Fibroblast of the aortic adventitia (primary cell): ENCODE measurements around the gene PTPN5. TPM values are rescaled to one million over a fixed set of nuclear protein-coding genes. Genes with fewer than 3 reads are reported as not detected.

Experiments
- DNase-seq: peaks from one replicate; pipeline ENCODE4 v3.0.0-alpha.2; 2010; ENCODE audit warnings: low read depth
- H3K4me3 ChIP-seq: 2 replicates; pipeline ENCODE4 v1.5.1; 2011; ENCODE audit warnings: low read depth, mild to moderate bottlenecking, control low read depth, low read length, moderate library complexity
- total RNA-seq: library from RNA; depleted of rRNA; stranded (reverse); fragments of >200 nt; gene quantifications from 2 replicates; pipeline ENCODE4 v1.2.3, GENCODE V29; 2012; ENCODE audit warnings: low replicate concordance
- TF ChIP-seq, protein P1 (sequence below): IDR thresholded peaks from 2 replicates; pipeline ENCODE4 v1.5.1; 2011; ENCODE audit warnings: mild to moderate bottlenecking, low read length, control low read depth, inconsistent platforms; ENCODE audit not compliant: insufficient read depth

The PTPN5 gene
- total RNA-seq, 1 donor: not detected

DNA sequence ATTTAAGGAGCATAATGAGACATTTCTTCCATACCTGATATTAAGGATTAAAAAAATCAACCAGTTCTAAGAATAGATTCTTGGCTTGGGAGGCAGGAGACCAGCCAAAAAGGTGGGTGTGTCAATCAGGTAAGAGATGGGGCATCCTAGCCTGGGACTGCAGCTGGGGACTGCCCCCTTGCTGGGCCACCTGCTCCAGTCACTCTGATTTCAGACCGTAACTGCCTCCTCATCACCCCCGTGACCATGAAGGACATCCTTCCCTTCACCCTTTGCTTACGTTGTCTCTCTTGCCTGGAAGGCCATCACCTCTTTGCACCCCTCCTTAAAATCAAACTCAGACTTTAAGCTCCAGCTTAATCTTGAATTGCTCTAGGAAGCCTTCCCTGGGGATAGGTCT, 17.9 kb downstream of the PTPN5 start:
- TF ChIP-seq, protein P1, sequence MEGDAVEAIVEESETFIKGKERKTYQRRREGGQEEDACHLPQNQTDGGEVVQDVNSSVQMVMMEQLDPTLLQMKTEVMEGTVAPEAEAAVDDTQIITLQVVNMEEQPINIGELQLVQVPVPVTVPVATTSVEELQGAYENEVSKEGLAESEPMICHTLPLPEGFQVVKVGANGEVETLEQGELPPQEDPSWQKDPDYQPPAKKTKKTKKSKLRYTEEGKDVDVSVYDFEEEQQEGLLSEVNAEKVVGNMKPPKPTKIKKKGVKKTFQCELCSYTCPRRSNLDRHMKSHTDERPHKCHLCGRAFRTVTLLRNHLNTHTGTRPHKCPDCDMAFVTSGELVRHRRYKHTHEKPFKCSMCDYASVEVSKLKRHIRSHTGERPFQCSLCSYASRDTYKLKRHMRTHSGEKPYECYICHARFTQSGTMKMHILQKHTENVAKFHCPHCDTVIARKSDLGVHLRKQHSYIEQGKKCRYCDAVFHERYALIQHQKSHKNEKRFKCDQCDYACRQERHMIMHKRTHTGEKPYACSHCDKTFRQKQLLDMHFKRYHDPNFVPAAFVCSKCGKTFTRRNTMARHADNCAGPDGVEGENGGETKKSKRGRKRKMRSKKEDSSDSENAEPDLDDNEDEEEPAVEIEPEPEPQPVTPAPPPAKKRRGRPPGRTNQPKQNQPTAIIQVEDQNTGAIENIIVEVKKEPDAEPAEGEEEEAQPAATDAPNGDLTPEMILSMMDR: no peak
- no peak for DNase-seq
- no peak overlapping the region for H3K4me3 ChIP-seq

DNA sequence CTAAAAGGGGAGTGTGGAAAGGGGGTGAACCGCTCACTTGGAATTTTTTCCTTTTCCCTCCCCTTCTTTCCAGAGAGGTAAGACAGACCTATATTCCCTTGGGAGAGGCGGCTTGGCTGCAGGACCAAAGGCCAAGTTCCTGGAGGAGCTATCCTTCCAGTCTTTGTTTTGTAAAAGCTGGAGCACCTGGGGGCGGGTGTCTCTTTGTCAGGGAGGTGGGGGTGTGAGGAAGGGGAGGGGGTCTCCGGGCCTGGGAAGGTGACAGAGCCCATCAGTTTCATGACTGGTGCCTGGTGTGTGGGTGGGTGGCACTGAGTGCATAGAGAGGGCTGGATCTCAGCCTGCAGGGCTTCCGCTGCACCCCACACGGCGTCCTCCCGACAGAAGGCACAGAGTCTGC, 18.5 kb downstream of the PTPN5 start:
- DNase-seq: no peak
- TF ChIP-seq, protein P1: no peak
- H3K4me3 ChIP-seq: no peak overlapping the region

DNA sequence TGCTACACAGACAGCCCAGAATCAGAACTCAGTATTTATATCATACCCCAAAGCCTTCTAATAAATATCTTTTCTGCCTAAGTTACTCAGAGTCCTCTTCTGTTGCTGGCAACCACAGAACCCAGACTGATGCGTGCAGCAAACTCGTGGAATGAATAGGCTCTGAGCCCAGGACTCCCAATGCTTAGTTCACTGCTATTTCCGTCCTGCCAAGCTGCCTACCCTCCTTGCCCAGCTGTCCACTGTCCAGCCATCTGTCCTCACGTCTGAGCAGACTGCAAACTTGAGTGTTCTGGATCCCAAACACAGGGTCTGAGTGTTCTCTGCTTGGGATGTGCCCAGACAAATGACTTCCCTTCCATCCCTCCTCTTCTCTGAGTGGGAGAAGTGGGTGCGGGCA, 19.4 kb downstream of the PTPN5 start:
- no peak overlapping the region for H3K4me3 ChIP-seq
- TF ChIP-seq, protein P1: no peak
- peak; percentile 20 for DNase-seq

DNA sequence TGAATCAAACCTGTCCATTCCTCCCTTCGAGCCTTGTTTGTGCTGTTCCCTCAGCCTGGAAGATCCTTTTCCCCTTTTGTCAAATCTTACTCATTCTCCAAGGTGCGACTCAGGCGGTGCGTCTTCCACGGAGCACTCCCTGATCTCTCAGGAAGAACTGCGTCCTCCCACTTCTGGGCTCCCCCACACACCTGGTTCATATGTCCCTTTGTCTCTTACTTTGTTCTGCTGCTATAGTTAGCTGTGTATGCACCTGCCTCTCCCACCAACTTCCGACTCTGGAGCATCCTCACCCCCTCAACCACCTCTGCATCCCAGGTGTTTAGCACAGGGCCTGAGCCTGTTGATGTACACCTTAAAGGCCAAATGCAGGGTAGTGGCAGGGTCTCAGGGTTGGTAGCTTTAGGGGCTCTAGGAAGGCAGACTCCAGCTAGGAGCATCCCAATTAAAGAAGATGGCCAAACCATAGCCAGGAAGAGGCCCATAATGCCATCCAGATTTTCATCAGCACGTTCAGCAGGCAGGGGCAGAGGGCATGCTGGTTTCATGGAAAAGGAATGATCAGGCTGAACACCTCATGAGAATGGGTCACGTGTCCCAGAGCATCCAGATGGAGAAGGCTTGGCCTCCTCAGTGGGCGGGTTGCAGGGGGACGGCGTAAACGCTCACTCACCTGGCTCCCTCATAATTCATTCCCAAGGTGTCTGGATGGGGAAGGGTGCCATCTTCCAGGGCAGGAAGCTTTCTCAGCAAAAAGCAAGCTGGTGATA, 20.1 kb downstream of the PTPN5 start:
- TF ChIP-seq, protein P1: no peak
- no peak overlapping the region for H3K4me3 ChIP-seq
- DNase-seq: no peak

DNA sequence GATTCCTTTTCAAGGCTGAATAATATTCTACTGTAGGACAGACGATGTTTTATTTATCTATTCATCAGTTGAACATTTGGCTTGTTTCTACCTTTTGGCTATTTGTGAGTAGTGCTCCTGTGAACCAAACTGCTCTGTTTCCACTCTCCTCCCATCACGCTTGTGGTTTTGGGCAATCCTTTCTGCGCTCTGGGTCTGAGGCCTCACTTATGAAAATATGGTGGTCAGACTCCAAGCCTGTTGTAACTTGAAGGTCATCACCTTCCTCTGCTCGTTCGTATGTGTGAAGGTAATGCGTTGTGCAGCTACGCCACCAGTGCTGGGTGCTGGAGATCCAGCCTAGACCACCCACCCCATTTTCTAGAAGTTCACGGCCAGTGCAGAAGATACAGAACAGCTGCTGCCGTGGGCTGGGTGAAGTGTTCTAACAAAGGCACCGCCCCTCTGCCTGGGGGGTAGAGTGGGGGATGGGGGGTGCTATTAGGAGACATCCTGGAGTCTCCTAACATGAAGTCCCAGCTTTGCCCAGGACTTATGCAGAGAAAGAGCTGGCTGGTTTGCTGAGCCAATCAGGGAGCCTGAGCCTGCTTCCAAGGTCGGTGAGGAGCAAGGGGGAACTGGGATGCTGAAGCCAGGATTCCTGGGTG, 21.0 kb downstream of the PTPN5 start:
- DNase-seq: no peak
- no peak overlapping the region for H3K4me3 ChIP-seq
- TF ChIP-seq, protein P1: no peak

DNA sequence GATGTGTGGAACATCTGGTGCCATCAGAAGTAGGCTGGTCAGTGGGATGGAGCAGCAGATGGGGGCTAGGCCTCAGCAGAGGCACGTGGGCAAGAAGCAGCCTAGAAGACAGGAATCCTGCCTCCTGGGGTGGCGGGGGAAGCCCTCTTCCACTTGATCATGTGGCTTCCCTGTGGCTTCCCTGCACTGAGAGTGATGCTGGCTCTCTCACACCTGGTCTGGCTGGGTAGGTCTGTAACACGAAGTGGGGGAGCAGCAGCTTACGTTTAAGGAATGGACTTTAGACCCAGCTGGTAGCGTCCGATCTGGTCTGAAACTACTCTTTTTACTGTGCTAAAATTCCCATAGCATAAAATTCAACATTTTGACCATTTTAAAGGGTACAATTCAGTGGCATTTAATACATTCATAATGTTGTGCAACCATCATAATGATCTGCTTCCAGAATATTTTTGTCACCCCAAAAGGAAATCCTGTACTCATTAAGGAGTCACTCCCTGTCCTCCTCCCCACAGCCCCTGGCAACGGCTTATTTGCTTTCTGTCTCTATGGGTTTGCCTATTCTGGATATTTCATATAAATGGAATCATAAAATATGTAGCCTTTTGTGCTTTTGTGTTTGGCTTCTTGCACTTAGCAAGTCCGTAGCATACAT, 21.7 kb downstream of the PTPN5 start:
- no peak overlapping the region for H3K4me3 ChIP-seq
- TF ChIP-seq, protein P1: no peak
- no peak for DNase-seq
